Measurements from ENCODE around the gene GRID1.
"Not testable (repeated sequence)": the region's sequence is repeated elsewhere in the genome, so short reads cannot be mapped to it uniquely, and the experiment has no call there.

Gene GRID1

DNA sequence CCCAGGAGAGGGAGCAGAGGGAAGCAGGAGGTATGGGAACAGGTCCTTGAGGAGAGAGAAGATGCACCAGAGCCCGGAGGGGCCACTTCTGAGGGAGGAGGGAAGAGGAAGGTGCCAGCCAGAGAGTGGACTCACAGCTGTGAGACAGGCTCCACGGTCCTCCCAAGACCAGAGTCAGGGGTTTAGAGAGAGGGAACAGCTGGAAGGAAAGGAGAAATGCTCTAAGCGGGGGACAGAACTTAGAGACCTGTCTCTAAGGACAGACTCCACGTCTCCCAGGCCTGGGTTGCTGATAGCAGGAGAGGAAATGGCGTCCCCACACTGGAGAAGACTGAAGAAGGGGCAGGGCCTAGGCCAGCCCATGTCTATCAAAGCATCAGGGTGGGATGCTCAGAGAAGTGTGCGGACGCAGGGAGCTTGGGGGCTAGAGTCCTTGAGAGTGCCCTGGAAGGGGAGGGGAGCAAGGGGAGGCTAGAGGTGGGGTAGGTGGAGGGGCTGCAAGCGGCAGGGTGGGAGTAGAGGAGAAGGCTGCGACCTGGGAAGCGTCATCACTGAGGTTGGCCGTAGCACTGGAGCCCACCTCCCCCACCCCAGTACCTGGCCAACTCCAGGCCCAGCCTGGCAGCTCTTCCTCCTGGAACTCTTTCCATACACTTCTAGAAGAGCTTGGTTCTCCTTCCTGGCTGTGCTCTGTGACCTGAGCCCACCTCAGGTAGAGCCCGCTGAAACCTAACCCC, 25.6 kb upstream of the GRID1 start:
- DNase-seq (ENCODE audit: low spot score): no peak

GRCh38 chr10:86391236-86391840, 24.7 kb upstream of the GRID1 start:
- DNase-seq (ENCODE audit: low spot score): no peak

GRCh38 chr10:86390337-86391120, 23.9 kb upstream of the GRID1 start:
- DNase-seq (ENCODE audit: low spot score): no peak

- DNase-seq (ENCODE audit: low spot score): no peak
Observed at GRCh38 chr10:86389441-86390193, 23.0 kb upstream of the GRID1 start.

DNA sequence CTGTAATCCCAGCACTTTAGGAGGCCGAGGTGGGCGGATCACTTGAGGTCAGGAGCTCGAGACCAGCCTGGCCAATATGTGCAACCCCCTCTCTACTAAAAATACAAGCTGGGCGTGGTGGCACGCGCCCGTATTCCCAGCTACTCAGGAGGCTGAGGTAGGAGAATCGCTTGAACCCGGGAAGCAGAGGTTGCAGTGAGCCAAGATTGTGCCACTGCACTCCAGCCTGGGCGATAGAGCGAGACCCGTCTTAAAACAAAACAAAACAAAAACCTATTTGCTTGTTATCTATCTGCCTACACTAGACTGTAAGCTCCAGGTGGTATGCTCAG, 22.5 kb upstream of the GRID1 start:
- not testable (repeated sequence) for DNase-seq (ENCODE audit: low spot score)

GRCh38 chr10:86388119-86388704, 21.6 kb upstream of the GRID1 start:
- no peak for DNase-seq (ENCODE audit: low spot score)

- no peak for DNase-seq (ENCODE audit: low spot score)
Observed at GRCh38 chr10:86387178-86387794, 20.7 kb upstream of the GRID1 start.

DNA sequence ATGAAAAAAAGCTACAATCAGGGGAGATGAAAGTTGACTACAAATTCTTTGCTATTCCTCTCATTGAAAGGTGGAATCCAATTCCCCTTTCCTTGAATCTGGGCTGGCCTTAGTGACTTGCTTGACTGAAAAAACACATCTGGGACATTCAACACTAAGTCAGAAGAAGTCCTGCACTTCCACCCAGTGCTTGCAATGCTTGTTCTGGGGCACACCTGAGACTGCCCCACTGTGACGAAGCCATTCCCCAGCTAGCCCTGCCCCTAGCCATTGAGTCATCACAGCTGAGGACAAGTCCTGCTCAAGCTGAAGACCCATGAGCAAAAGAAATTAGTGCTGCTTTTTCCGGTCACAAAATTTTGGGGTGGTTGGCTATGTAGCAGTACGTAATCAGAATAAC, 19.2 kb upstream of the GRID1 start:
- no peak for DNase-seq (ENCODE audit: low spot score)

- no peak for DNase-seq (ENCODE audit: low spot score)
Observed at GRCh38 chr10:86377797-86378146, 11.2 kb upstream of the GRID1 start.

DNA sequence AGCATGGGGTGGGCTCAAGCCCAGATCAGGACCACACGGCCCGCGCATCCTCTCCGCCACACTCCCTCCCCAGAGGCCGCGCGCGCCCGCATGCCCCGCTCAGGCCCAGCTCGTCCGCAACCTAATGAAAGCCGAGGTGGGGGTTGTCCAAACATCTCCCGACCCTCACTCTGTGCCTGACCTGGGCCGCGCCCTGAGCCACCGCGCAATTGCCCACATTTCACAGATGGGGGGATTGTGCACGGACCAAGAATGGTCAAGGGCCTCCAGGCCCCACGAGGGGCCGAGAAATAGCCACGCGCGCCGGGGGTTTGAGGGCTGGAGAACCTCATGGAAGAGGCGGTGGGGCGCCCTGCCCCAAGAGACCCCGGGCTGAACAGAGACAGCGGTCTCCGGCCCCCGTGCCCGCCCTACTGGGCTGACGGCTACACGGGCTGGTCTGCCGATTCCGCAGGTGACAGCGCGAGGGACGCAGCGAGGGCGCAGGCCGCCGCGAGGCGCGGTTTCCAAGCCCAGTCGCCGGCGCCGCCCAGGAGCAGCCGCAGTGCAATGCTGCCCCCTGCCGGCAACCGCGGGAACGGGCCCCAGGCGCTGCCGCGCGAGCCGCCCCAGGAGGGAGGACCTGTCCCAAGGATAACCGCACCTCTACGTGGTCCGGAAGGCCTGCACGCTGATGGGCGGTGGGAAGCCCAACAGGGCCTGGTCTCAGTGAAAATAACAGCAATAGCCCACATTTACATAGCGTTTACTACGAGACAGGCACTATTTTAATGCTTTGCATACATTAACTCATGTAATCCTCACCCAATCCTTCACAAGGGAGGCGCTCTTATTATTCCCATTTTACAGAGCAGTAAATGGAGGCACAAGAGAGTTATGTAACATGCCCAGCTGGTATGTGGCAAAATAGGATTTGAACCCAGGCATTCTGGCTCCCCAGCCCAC, 10.5 kb upstream of the GRID1 start:
- peak; percentile 89 for DNase-seq (ENCODE audit: low spot score)

GRCh38 chr10:86376403-86376802, 9.8 kb upstream of the GRID1 start:
- DNase-seq (ENCODE audit: low spot score): no peak

GRCh38 chr10:86375204-86375603, 8.6 kb upstream of the GRID1 start:
- no peak for DNase-seq (ENCODE audit: low spot score)

- DNase-seq (ENCODE audit: low spot score): no peak
Observed at GRCh38 chr10:86374664-86375063, 8.1 kb upstream of the GRID1 start.

DNA sequence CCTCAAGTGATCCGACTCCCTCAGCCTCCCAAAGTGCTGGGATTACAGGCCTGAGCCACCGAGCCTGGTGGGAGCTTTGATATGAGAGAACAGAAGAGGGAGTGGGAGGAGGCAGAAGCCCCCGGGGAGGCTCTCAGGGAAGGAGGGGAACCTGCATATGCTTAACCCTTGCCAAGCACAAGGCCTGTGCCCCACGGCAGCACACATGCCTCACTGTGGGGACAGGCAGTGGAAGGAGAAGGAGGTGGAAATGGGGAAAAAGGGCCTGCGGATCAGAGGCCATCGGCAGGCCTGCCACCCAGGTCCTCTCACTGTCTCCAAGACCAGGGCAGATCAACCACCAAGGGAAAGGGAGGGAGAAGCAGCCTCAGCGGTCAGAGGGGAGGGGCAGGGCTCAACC, 7.2 kb upstream of the GRID1 start:
- no peak for DNase-seq (ENCODE audit: low spot score)

DNA sequence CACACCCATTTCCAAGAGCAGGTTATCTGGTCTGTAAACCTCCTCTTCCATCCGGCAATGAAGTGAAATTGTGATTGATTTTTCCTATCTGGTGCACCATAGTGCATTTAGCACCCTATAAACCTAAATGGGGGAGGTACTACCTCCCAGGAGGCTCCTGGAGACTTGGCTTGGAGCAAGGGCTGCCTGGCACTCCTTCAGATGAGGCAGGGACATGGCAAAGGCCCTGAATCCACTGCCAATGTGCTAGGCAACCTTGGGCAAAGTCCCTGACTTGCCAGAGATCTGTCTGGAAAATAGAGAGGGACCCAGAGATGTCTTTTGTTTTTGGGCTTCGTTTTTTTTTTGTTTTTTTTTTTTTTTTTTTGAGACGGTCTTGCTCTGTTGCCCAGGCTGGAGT, 6.7 kb upstream of the GRID1 start:
- DNase-seq (ENCODE audit: low spot score): no peak

- DNase-seq (ENCODE audit: low spot score): peak; percentile 54
Observed at GRCh38 chr10:86372784-86373239, 6.2 kb upstream of the GRID1 start.

GRCh38 chr10:86372119-86372783, 5.7 kb upstream of the GRID1 start:
- DNase-seq (ENCODE audit: low spot score): peak; percentile 45

- peak; percentile 45 for DNase-seq (ENCODE audit: low spot score)
Observed at GRCh38 chr10:86371691-86372090, 5.1 kb upstream of the GRID1 start.

GRCh38 chr10:86371116-86371515, 4.5 kb upstream of the GRID1 start:
- DNase-seq (ENCODE audit: low spot score): no peak

DNA sequence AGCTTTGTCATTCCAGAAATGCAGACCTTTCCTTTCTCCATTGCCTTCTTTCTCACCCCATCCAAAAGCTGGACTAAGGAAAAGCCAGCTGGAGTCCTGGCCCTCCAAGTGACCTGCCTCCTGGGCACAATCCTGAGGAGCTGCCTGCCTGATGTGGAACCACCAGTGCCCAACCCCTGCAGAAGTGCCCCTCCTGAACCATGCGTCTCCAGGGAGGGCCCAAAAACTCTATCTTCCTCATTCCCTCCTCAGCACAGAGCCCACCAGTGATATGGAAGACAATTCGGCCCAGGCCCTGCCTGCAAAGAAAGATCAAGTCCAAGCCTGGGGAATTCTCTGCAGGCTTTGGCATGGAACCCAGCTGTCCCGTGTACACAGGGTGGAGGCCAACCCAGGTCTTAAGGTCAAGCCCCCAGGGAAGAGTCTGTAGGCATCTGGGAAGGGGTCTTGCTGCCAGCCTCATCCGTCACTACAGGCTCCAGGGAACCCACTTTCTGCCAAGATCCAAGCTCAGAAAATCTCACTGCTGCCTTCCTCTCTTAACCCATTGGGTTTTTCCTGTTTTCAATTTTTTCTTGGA, 3.5 kb upstream of the GRID1 start:
- peak; percentile 25 for DNase-seq (ENCODE audit: low spot score)
